Measurements from ENCODE around the gene NCBP3. TPM values are rescaled to one million over a fixed set of nuclear protein-coding genes. Genes with fewer than 3 reads are reported as not detected.
"Not testable (repeated sequence)": the region's sequence is repeated elsewhere in the genome, so short reads cannot be mapped to it uniquely, and the experiment has no call there.

Gene NCBP3
- total RNA-seq, 2 experiments from 2014 or later: 24.5 to 45.7 TPM

GRCh38 chr17:3794557-3795389 is 51.3 kb downstream of the NCBP3 start:
- H3K4me2 ChIP-seq (ENCODE audit: low read length): peak overlapping the region; percentile 28
- CTCF ChIA-PET (ENCODE audit: unreplicated experiment): no interaction called here

GRCh38 chr17:3794152-3794551 is 51.9 kb downstream of the NCBP3 start:
- H2AFZ ChIP-seq (ENCODE audit: low read length); H3K4me3 ChIP-seq (ENCODE audit: low read depth, low read length, poor library complexity, severe bottlenecking); H3K27ac ChIP-seq (ENCODE audit: low read depth, low read length, poor library complexity, severe bottlenecking); H3K9me3 ChIP-seq (ENCODE audit: low read length); H3K79me2 ChIP-seq (ENCODE audit: insufficient read depth, low read depth, low read length); H3K9me2 ChIP-seq (ENCODE audit: insufficient read depth, low read length); H4K20me1 ChIP-seq (ENCODE audit: insufficient read depth, low read length); H3K36me3 ChIP-seq (ENCODE audit: insufficient read depth, low read length); H3K4me2 ChIP-seq (ENCODE audit: low read length); CTCF ChIA-PET (ENCODE audit: unreplicated experiment); BruUV-seq (replicated peaks); H3K4me1 ChIP-seq (ENCODE audit: insufficient read depth, low read length, poor library complexity, severe bottlenecking); intact Hi-C loops (cut with micrococcal nuclease; ENCODE audit: unreplicated experiment); DNase-seq (ENCODE audit: low spot score): not testable (repeated sequence)
- POLR2A ChIA-PET: interaction anchor here (0.7 kb wide), 1 partner anchor 226 kb away, joined by 3 read pairs; no protein-coding TSS in a partner anchor

More at GRCh38 chr17:3794557-3795389, 51.3 kb downstream of the NCBP3 start:
- POLR2A ChIA-PET: no interaction called here
- Histone ChIP-seq H3K27ac (ENCODE audit: low read depth, low read length, poor library complexity, severe bottlenecking) (no peak overlapping the region), H3K4me3 (ENCODE audit: low read depth, low read length, poor library complexity, severe bottlenecking) (no peak overlapping the region), H3K4me1 (ENCODE audit: insufficient read depth, low read length, poor library complexity, severe bottlenecking) (peaks cover 8% of the 10 kb centered on the region), H3K9me3 (ENCODE audit: low read length) (no peaks in the 10 kb centered on the region), H3K9me2 (ENCODE audit: insufficient read depth, low read length) (no peaks in the 10 kb centered on the region), H2AFZ (ENCODE audit: low read length) (peak overlapping the region; percentile 80), H4K20me1 (ENCODE audit: insufficient read depth, low read length) (no peaks in the 10 kb centered on the region), H3K36me3 (ENCODE audit: insufficient read depth, low read length) (no peaks in the 10 kb centered on the region), H3K79me2 (ENCODE audit: insufficient read depth, low read depth, low read length) (no peaks in the 10 kb centered on the region)
- BruUV-seq (replicated peaks): no TSS peak
- TF ChIP-seq CTCF (conservative IDR thresholded peaks at IDR 0.05; ENCODE audit: low read length): no peak
- no peak for TF ChIP-seq EZH2phosphoT487 (IDR thresholded peaks at IDR 0.05; ENCODE audit: borderline replicate concordance, low read depth, low read length)
- intact Hi-C loops (cut with micrococcal nuclease; ENCODE audit: unreplicated experiment): no loop called here
- no peak for DNase-seq (ENCODE audit: low spot score)

- intact Hi-C loops (cut with micrococcal nuclease; ENCODE audit: unreplicated experiment); H3K79me2 ChIP-seq (ENCODE audit: insufficient read depth, low read depth, low read length); BruUV-seq (replicated peaks); DNase-seq (ENCODE audit: low spot score); CTCF ChIA-PET (ENCODE audit: unreplicated experiment); H3K4me3 ChIP-seq (ENCODE audit: low read depth, low read length, poor library complexity, severe bottlenecking); H3K9me3 ChIP-seq (ENCODE audit: low read length); H2AFZ ChIP-seq (ENCODE audit: low read length); H3K4me2 ChIP-seq (ENCODE audit: low read length); H3K9me2 ChIP-seq (ENCODE audit: insufficient read depth, low read length); H3K36me3 ChIP-seq (ENCODE audit: insufficient read depth, low read length); H4K20me1 ChIP-seq (ENCODE audit: insufficient read depth, low read length); H3K4me1 ChIP-seq (ENCODE audit: insufficient read depth, low read length, poor library complexity, severe bottlenecking); H3K27ac ChIP-seq (ENCODE audit: low read depth, low read length, poor library complexity, severe bottlenecking): not testable (repeated sequence)
- POLR2A ChIA-PET: interaction anchor here (0.5 kb wide), 1 partner anchor 41 kb away, joined by 3 read pairs; no protein-coding TSS in a partner anchor
Measured at GRCh38 chr17:3793258-3793657, 52.8 kb downstream of the NCBP3 start.
